Right forelimb (tissue), 1 donor: Measurements from ENCODE around the gene ATP6V0E2.

Experiments
- DNase-seq: peaks from one replicate; pipeline ENCODE4 v3.0.0-alpha.2; 2018

Gene ATP6V0E2

DNA sequence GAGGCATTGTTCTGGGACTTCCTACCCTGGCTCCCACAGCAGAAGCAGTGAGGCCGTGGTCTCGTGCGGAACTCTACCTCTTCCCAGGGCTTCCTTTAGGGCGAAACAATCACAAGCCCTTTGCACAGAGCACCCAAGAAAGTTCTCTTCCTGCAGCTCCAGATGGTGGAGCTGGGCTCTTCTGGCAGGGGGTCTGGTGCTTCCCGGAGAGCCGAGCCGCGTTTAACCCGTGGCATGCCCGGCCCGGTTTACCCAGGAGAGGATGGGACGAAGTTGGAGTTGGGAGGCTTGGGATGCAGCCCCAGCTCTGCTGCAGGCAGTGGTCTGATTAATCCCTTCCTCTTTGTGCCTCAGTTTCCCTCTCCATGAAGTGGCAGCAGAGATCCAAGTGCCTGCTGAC lies 9.0 kb upstream of the ATP6V0E2 start:
- DNase-seq, result no peak

DNA sequence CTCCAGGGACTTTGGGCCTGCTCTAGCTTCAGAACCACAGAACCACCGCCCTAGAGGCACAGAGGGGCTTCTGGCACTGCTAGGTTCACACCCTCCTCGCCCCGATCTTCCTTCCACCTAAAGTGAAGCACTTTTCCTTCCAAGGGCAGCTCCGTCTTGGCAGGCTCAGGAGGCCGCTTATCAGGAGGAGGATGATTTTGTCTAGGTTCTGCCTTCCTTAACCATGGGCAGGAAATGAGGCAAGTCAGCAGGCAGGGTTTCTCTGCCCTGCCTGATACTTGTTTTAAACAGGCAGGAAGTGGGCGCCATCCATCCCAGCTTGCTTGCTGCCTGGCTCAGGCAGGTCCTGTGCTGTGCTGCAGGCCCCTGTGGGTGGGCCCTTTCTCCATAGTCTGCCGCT lies 8.3 kb upstream of the ATP6V0E2 start:
- DNase-seq, result no peak

DNA sequence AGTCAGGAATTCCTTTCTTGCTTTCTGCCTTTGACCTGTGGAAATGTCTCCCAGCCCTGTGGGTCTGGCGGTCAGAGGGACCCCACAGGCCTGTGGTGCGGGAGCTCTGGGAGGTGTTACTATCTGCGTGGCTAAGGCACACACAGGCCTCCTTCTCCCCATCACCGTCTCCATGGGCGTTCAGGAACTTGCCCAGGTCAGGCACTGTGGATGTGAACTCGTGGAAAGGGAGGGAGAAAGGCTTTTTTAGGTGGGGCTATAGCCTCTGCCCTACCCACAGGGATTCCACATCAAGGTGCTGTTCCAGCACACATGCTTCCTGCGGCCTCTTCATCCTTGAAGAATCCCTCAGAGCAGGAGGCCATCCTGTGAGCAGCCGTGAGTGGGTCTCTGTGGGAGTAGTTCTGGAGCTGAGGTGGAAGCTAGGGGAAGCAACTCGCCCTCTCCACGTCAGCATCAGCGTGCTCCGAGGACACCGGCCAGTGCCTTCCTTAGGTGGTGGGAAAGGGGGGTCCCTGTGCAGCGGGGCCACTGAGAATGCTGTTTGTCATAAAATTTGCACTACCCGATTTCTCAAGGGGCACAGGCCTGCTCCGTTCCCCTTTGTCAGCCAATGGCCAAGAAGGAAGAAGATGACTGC lies 7.5 kb upstream of the ATP6V0E2 start:
- no peak for DNase-seq

DNA sequence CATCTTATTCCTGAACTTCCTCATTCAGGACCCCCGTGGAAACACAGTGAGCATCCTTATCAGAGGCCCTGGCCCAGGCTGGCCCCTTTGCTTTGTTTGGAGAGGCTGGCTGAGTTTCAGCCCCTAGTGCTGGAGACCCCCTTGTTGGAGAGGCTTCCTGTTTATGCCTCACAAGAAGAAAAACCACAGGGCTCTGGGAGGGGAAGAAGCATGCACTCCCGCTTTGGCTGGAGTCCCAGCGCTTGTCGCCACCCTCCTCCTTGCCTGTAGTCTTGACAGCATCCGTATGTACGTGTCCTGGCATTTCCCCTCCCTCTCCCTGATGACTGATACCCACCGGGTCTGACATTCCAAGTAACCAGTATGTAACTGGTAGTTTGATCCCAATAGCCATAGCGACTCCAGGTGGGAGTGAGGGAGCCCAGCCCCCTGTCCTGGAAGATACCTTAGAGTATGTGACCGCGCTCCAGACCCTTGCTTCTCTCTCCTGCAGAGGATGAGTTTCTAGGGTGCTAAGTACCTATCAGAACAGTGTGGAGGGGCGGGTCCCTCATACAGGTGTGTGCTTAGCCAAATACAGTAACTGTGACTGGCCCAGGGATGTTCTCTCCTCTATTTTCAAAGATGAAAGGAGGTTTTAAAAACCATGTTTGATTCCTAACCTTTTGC lies 6.9 kb upstream of the ATP6V0E2 start:
- peak; percentile 27 for DNase-seq

DNA sequence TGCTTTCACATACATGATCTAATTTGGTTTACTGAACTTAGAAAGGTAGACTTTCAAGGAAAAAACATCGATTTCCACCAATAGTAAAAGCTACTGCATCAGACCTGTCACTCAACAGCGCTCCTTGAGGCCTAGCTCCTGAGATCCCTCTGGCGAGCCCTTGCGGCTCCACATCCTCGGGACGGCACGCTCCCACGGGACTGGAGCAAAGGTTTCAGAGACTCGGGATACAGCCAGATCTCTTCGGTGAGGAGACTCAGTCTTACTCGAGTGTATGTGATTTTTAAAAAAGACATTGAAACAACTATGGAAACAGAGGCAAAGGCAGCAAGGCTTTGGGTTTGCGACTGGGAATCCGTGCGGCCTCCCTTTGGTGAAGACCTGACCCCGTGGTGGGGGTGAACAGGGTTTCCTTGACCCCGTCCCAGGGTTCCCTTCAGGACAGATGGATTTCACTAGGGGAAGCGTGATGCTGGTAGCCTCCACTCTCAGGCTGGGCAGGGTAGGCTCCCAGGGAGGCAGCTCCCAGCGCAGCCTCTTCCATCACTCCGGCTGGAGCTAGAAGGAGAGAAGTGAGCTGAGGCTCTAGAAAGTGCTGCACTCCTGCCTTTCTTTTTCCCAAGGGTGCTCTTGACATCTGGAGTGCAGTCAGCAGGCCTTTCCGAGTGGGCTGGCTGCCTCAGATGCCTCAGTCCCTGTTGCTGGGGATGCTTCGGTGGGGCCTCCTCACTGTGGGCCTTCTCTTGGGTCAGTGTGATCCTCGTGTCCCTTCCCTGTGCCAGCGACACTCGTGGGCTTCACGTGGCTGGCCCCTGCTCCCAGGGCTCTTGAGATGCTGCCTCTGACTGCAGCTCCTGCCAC lies 5.8 kb upstream of the ATP6V0E2 start:
- DNase-seq, result peak; percentile 32

DNA sequence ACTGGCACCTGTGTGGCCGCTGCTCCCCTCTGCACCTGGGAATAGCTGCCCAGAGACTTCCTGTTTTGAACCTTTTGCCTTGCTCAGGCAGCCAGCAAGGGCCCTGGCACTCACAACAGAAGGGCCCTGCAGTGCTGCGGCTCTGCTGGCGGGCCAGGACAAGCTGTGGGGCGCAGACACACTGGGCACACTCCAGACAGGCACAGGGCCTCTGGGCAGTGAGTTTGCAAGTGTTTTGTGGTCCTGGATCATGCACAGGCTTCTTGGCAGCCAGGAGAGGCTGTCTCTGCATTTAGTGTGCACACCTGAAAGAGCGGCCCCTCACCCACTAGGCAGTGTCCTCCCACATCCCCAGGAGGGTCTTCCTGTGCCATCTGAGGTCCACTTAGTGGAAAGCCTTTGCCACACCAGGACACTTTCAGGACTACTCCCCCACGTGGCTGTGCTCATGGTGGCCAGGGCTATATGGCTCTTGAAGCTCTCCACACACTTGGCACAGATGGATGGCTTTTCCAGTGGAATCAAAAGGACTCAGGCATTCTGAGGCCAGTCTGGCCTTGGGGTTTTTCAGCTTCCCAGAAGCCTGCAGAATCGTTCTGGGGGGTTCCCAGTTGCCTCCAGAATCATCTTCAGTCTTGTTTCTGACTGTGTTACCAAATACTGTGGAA lies 5.0 kb upstream of the ATP6V0E2 start:
- peak; percentile 37 for DNase-seq

DNA sequence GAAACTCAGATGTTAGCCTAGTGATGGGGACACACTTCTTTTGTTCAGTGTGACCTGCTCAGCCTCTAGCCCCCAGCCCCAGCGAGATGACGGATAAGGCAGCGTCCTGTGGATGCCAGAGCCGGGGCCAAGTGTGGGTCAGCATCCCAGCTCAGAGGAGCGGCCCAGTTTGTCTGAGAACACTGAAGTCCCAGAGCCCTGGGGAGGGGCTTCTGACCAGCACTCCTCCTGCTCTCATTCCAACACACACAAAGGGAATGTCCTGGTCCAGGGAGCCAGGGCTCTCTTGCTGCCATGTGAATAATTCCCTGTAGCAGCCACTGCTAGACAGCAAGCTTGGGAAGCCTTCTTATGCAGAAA lies 4.5 kb upstream of the ATP6V0E2 start:
- no peak for DNase-seq

DNA sequence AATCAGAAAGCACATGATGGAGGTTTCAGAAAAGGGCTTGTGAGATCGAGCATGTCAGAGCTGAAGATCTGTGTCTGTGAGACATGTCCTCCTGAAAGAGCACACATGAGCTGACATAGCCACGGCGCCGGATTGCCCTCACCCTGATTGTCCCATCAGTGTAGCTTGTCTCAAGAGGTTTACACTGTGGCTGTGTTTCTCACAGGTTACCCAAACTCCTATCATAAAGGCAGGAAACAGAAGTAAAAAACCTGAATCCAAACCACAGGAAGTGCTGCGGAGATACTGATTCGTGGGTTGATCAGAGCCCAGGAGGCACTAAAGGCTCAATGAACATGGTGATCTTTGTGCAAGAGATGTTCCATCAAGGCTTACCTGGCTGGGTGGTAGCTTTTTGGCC lies 3.9 kb upstream of the ATP6V0E2 start:
- DNase-seq, result no peak

DNA sequence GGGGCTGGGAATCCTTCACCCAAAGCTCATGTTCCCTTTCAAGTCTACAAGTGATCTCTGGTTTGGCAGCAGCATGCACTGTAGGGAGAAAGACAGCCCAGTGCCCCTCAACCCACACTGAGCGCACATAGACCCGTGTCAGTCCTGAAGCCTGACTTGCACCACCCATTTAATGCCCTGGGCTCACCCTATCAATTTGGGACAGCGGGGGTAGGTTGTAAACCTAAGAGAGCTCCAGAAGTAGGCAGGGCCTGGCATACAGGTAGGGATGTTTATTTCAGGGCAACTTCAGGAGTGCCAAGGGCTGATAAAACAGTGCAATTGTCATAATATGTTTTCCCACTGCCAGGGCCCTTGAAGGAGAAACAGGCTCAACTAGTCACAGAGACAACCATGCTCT lies 3.5 kb upstream of the ATP6V0E2 start:
- no peak for DNase-seq

DNA sequence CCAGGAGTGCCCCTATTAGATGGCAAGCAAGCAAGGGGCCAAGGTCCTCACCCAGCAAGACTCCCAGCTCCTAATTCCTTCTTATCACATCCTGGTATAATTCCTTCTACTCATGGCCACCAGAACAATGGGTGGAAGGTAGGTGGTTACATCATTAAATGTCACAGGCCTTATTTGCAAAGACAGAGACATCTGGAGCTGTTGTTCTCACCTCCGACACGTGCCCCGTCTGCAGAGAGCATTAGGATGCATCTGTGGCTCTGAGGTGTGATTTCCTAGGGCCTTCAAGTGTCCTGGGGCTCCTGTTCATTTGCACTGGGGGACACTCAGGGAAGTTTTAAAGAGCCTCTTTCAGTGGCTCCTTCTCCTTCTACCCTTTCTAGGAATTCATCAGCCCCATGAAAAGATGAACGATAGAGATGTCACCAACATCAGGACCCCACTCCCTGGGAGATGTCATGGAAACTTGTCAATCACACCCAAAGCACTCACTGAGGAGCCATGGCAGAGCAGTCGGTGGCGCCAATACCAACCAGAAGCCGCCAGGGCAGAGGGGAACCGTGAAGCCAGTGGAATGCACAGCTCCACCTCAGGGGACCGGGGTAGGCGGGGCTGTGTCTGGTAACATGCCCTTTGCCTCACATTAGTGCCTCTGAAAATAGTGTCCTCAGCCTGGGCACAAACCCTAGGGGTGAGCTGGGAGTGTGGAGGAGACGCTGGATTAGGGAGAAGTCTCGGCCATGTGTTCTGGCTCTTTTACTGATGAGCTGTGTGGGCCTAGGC lies 2.9 kb upstream of the ATP6V0E2 start:
- DNase-seq, result no peak

DNA sequence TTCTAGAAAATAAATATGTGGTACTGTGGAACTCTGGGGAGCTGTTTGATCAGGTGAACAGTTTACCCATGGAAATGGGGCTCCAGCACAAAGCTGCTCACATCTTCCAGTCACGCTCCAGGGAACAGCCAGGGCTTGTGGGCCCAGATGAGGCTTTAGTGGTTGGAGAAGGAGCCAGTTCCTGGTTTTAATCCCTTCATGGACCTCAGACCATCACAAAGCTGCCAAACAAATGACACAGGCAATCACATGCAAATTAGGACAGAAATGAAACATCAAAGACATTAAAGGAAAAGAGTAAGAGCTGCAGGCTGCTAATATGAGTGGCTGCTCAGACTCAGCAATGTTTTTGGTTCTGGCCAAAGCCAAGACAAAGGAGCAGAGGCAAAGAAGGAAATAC lies 2.2 kb upstream of the ATP6V0E2 start:
- no peak for DNase-seq

DNA sequence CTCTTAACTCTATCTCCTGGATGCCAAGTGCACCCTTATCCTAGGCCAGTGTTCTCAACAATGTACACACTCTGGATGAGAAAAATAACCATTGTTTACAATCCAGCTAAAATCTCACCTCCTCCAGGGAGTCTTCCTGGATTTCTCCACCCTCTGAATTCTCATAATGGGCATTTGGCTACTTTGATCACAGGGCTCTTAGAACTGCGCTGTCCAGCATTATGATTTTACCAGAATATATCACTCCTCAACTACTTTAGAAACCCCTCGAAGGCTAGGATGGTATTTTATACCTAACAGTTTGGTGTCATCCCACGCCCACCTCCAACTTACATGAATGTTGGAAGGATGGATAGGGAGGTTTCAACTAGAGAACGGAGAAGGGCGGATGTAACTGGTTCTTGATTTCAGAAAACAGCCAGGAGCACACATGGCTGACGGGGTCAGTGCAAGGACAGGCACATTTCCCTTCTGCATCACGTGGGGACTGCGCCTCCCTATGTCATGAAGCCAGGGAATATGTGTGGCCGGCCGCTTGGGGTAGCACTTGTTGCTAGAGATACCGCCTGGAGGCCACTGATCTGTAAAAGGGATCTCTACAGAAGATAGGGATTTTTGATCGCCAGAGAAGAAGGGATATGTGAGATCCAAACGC lies 1.2 kb upstream of the ATP6V0E2 start:
- DNase-seq, result peak; percentile 73

DNA sequence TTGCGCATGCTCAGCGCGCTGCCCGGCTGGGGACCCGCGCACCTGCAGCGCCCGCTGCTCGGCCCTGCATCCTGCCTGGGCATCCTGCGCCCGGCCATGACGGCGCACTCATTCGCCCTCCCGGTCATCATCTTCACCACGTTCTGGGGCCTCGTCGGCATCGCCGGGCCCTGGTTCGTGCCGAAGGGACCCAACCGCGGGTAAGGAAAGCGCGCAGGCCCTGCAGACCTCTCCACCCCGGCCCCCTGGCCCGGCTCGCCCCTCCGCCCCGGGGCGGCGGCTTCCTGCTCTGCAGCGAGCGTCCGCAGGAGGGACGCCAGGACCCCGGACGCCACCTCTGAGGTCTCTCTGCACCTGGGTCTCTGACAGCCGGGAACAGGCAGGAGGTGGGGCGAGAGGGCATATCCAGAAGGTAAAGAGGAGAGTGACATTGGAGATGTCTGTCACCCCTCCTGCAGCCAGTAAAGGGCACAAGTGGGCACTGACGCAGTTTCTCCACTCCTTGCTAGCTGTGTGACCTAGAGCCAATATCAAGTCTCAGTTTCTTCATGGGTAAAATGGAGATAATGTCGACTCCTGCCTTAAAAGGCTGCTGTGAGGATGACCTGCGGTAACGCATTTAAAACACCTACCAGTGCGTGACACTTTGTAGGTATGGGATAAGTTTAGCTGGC lies 338 bp downstream of the ATP6V0E2 start:
- DNase-seq, result no peak

DNA sequence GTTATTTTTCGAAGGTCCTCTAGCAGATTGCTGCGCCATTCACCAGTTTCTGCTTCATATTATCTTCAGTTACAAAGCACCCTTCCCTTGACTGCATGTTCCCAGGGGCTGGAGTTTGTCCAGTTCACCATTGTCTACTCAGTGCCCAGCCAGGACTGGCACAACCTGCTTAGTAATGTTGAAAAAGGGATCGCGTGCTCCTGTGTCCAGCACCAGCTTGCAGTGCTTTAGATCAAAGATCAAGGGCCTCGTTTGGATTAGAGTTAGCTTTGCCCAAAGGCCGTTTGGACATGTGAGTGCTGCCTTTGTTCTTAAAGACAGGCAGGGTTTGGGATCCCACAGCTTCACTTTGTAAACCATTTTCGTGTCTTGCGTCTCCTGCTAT lies 867 bp downstream of the ATP6V0E2 start:
- DNase-seq, result no peak

DNA sequence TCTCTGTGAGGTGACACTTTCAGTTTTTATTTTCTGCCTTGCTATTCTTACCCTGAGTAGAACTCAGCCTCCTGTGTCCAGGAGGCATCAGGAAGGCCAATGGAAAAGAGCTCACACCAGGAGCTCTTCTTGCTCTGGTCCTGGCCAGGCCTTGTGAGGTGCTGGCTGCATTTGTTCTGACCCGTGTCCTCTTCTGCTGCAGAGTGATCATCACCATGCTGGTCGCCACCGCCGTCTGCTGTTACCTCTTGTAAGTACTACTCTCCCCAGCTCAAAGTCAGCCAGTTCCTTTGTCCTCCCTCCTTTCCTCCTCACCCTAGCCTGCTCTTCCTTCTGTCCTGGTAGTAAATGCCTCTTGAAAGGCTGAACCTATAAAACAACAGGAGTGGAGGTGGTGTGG lies 1.6 kb downstream of the ATP6V0E2 start:
- DNase-seq, result no peak

DNA sequence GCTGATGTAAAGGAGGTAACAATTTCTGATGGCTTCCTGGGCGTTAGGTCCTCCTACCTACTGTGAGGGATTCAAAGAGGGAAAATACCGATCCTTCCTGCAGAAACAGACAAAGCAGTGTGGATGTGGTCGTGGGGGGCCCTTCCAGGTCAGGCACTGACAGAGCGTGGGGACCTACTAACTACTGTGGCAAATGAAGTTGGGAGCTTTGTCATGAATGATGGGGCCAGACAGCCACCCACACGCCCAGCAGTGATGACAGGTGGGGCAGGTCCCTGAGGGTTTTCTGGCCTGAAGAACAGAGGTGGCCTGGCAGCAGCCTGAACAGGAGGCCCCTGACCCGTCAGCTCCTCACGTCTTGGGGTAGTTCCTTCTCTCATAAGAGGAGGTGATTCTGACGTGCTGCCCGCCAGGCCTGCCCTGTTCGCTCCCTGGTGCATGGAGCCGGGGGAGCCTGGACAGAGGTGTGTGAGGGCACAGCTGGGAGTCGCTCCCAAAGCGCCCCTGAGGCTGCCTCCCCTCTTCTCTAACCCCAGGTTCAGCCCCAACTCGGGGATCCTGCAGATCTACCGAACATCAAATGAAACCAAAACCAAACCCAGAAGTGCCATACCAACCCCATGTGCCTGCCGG lies 4.2 kb downstream of the ATP6V0E2 start:
- DNase-seq, result no peak

DNA sequence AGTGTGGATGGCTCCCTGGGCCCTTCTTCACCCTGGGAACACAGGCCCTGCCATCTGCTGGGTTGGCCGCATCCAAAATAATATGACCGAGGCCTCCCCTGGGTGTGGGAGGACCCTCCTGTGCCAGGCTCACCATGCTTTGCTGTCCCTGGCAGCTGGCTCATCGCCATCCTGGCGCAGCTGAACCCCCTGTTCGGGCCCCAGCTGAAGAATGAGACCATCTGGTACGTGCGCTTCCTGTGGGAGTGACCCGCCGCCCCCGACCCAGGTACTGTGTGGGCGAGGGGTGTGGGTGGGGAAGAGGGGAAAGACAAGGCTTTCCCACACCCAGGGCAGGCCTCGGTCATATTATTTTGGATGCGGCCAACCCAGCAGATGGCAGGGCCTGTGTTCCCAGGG lies 4.8 kb downstream of the ATP6V0E2 start:
- DNase-seq, result no peak

DNA sequence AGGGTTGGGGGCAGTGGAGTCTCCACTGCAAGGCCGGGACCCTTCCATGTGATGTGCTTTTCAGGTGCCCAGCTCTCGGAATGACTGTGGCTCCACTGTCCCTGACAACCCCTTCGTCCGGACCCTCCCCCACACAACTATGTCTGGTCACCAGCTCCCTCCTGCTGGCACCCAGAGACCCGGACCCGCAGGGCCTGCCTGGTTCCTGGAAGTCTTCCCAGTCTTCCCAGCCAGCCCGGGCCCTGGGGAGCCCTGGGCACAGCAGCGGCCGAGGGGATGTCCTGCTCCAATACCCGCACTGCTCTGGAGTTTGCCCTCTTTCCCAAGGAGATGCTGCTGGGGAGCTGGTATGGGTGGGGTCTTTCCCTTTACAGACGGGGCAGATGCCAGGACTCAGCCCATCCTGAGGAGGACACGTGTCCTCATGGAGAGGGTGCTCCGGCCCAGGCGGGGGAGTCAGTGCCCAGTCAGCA lies 5.5 kb downstream of the ATP6V0E2 start:
- DNase-seq, result peak; percentile 39

DNA sequence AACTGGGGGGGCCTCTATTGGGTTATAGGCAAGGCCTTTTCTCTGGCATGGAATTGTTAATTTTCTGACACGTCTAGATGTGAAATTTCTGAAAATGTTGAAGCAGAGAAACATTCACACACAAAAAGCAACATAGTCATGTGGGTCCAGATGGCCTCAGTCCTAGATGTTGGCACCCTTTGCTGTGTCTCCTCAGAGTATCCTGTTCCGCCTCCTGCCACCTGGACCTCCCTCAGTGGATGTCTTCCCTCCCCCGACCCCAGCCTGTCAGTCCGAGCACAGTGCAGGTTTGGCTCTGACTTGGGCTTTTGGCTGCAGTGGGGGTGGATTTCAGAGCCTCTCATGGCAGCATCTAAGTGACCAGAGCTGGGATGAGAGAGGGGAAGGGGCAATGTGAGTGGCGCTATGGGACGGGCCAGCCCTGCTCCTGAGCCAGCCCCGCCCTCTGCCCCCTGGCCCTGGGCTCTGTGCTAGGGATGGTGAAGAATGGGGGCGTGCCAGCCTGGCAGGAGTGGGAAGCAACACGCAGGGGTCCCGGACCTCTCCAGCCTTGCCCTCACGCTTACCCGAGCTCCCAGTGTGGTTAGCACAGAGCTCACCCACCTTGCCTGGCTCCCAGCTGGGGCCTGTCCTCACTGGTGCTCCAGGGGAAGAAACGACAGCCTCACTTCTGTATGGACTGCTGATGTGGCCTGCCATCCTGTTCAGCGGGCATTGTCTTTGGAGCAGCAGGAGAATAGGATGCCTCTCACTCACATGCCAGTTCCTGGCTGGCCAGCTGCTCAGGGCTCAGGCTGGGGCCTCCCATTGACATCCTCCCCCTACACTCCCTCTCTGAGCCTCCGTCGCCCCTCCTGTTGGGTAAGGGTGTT lies 6.2 kb downstream of the ATP6V0E2 start:
- DNase-seq, result peak; percentile 40
